Activated CD4-positive, CD25-positive, alpha-beta regulatory T cell treated with anti-CD3 and anti-CD28 coated beads, Interleukin-2, amount 50 U/mL, for 16 hours (primary cell): ENCODE measurements around the gene CRYAA.
"Not testable (repeated sequence)": the region's sequence is repeated elsewhere in the genome, so short reads cannot be mapped to it uniquely, and the experiment has no call there.

Experiments used
- DNase-seq: peaks from one replicate; pipeline ENCODE4 v3.0.0-alpha.2; 2020; ENCODE audit warnings: low read depth, low spot score

CRYAA gene, protein sequence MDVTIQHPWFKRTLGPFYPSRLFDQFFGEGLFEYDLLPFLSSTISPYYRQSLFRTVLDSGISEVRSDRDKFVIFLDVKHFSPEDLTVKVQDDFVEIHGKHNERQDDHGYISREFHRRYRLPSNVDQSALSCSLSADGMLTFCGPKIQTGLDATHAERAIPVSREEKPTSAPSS

DNA sequence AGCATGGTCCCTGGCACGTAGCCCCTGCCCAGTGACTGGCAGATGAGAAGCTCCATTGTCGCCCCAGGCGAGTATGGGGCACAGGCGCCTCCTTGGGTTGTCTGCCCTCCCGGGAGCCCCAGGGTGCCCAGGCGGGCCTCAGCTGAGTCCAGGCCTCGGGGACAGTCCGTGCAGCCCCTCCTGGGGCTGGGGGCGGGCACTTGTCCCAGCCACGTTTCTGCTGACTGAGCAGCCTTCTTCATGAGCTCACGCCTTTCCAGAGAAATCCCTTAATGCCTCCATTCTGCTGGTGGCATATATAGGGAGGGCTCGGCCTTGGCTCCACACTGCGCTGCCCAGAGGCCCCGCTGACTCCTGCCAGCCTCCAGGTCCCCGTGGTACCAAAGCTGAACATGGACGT, at the start of gene CRYAA:
Gene CRYAA (plus strand): TSS at position 301 of the 400 bp plus-strand sequence. CDS start 92 bp downstream, at position 393.
- DNase-seq = not testable (repeated sequence)

DNA sequence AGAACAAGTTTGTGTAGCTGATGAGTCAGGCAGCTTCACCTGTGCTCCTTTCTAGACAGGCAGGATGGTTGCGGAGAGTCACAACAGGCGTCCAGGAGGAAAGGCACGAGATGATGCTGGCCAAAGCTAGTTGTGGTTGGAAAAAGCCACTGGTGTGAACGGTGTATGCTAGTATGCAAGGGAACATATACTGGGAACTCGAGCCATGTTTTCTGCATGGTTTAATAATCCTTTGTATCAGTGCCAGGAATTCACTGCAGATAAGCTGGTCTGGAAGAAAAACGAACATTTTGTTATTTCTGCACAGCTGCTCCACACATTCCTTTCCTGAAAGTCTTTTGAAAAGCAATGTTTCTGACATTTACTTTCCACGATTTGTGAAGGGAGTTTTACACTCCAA, 38.7 kb upstream of the CRYAA start:
- DNase-seq = not testable (repeated sequence)

DNA sequence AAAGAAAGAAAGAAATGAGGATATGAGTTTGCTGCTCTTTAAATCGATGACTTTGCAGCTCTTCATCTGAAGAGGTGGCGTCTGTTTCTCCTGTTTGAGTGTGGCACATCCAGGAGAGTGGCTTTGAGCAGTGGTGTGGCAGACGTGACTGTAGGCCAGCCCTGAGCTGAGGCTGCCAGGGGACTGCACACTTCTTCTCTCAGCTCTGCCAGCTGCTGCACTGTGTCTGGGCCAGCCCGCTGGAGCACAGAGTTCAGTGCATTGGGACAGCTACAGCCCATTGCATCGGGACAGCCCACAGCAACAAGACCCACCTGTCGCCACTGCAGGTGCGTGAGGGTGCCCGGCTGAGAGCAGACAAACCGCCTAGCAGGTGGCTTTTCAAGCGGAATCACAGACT, 34.3 kb upstream of the CRYAA start:
- not testable (repeated sequence) for DNase-seq

DNA sequence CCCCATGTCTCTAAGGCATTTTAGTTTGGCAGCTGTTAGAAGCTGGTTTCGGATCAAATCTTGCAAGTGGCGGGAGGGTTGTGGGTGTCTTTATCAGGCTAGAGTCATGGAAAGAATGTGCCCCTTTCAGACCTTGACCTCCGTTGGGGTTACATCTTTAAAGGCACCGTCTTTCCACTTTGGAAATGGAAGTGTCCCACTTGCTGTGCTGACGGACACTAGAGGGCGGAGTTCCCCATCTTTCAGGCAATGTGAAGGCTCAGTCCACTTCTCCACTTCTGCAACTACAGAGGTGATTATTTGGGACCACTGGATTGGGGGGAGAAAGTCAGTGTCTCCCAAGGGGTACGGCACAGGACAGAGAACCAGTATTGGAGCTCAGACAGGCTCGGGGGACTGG, 29.9 kb upstream of the CRYAA start:
- DNase-seq = not testable (repeated sequence)

DNA sequence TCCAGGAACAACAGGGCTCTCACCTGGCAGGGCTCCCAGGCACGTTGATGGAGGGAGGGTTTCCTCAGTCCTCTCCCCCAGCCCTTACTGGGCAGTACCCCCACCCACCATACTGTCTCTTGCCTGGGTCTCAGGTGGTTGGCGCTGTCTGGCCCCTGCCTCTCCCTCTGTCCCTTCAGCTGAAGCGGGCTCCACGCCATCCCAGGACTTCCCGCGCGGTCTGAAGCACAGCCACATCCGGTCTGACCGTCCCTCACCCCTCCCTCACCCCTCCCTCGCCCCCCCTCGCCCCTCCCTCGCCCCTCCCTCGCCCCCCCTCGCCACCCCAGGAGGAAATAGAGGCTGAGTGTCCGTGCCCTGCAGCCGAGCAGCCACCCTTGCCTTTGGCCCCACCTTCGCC, 27.4 kb upstream of the CRYAA start:
- not testable (repeated sequence) for DNase-seq

DNA sequence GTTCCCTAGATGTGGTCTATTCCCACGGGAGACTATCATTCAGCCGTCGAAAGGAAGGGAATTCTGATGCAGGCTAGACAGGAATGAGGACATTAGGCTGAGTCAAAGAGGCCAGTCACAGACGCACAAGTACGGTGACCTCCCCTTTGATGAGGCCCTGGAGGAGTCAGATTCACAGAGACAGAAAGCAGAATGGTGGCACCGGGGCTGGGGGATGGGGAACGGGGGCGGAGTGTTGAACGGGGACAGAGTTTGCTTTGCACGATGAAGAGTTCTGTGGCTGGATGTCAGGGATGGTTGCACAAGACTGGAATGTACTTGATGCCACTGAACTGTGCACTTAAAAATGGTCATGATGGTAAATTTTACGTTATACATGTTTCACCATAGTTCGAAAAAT, 22.2 kb upstream of the CRYAA start:
- not testable (repeated sequence) for DNase-seq

DNA sequence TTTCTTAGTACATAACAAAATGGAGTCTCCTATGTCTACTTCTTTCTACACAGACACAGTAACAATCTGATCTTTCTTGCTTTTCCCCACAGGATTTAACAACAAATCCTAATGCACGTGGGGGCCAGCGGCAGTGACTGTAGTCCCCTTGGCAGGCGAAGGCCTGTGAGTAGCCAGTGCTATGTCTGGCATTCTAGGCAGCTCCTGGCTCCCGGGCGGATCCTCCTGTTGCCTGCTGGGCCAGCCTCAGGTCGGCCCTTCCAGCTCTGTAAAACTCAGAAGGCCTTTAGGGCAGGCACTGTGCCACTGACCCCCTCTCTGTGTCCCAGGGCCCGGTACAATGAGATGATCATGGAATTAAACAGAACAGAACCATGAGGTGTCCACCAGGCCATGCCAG, 20.8 kb upstream of the CRYAA start:
- not testable (repeated sequence) for DNase-seq

DNA sequence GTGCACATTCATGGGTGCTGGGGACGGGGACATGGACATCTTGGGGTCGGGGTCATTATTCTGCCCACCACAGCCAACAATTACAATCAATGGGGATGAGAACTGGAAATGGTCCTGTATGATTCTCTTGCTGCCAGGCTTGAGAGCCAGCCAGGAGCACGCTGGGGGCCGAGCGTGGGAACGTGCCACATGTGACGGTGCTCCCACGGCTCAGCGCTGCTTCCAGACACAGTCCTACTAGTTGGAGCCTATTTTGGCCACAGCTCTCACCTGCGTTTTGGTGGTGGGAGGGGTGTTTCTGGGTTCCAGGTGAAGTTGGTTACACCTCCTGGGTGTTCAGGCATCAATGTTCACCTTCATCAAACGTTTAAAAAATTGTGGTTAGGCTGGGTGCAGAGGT, 19.5 kb upstream of the CRYAA start:
- not testable (repeated sequence) for DNase-seq

DNA sequence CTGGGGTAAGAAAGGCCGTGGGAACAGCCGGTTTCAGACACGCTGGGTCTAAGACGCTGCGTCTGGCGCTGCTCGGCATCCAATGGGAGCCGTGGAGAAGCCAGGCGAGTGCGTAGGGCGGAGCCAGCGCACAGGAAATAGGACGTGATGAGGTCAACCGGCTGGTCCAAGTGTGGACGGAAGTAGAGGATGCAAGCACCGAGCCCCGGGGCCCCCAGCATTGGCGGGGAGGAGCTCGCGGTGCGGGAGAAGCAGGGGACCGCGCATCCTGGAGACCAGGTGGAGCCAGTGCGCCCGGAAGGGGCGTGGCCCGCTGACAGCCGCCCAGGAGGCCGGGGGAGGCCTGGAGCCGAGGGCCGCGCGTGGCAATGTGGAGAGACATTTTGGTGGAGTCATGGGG, 15.2 kb upstream of the CRYAA start:
- not testable (repeated sequence) for DNase-seq

DNA sequence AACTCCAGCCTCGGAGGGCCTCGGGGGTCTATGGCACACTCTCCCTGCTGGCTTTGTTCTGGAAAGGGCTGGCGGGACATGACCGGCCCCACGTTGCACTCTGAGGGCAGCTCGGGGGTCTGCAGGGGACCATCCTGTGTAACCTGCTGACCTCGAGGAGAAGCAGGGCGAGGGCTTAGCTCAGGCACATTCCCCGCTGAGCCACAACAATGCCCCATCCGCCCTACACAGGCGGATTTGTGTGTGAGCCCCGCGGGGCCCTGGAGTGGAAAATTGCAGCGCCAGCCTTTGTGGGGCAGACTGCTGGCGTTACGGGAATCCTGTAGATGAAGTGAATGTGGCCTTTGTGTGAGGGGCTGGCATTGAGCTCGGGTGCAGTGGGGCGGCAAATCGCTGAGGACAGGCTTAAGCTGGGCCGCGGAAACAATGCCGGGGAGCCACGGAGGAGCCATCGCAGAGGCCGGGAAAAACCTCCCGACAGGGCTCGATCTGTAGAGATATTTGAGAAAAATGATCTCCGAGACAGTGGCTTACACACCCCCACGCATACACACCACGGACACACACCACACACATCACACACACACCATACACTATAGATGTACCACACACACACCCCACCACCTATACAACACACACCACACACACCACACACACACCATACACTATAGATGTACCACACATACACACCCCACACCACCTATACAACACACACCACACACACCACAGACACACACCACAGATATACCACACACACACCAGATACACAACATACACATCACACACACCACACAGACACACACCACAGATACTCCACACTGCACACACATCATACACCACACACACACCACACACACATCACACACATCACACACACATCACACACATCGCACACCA, 9.3 kb upstream of the CRYAA start:
- not testable (repeated sequence) for DNase-seq

DNA sequence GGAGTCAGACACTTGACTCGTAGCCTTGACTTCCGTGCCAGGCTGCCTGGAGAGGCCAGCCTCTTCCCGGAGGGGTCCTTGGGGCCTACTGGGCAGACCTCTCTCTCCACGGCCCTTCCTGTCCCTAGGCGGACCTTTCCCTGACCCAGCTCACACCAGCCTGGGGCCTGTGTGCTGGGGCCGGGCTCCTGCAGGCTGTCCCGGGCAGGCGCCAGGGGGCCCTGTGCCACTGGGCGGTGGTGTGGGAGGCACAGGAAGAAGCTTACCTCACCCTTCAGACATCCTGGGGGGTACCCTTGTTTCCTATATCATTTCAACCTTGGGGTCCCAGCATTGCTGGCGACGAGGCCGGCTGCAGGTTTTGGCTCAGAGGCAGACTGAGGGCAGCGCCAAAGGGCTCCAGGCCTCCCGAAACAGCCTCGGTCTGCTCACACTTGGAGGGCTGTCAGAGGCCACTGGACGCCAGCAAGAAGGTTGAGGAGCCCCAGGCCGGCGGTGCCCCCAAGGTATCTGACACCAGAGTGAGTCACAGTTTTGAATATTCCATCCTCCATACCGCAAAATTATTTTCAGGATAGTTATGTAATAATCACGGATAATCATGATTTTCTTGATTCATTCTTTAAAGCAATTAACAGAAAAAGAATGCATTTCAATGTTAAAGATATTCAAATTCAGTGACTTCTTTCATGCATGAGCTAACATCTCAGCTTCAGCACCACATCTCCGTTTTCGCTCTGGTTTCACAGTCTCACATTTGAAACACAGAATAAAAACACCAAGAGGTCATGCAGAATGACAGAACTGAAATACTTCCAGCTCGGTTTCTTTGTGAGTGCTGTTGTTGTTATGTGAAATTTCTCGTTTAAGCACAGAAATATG, 6.7 kb upstream of the CRYAA start:
- not testable (repeated sequence) for DNase-seq

DNA sequence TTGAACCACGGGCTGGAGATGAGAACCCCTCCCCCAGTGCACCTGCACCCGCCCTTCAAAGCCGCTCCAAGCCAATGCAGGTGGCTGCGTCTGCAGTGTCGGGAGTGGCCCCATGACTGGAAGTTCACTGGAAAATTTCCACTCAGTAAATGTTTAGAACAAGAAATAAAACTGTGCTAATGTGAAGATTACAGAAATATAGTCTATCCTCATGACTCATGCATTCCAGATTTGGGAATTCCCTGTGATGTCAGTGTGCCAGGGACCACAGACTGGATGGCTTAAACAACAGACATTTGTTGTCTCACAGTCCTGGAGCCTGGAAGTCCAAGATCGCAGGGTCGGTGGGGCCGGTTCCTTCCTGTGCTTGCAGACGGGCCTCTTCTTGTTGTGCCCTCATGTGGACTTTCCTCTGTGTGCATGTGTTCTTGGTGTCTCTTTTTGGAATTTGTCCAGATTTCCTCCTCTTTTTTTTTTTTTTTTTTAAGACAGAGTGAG, 6.1 kb upstream of the CRYAA start:
- DNase-seq = not testable (repeated sequence)

DNA sequence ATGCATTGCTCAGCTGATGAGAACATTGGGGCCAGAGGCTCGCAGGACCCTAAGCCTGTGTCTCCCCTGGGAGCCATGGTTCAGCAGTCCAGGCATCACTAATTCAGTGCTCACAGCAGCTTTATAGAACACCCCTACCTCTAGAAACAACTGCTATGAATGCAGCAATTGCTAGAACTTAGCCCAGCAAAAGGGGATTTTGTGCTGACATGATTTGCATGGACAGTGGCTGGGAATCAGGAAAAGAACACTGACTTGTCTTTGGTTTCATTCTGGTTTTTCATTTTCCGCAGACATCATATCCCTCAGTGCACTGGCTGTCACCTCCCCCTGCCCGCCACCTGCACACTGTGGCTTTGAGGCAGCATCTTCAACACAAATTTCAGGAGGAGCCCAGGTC, 4.0 kb upstream of the CRYAA start:
- DNase-seq = not testable (repeated sequence)

DNA sequence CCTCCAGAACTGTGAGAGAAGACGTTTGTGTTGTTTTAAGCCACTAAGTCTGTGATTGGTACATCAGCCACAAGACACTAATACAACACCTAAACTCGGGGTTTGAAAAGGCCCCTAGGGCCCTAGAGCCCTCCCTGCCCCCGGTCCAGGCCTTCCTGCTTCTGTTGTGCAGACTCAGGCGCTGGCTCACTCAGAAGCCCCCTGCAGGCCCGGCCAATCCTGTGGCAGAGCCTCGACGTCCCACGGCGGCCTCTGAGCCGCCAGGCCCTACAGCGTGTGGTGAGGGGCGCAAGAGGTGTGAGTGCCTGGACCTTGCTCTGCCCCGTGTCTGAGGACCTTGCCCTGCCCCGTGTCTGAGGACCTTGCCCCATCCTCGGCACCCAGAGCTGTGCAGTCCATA, 3.1 kb upstream of the CRYAA start:
- not testable (repeated sequence) for DNase-seq

DNA sequence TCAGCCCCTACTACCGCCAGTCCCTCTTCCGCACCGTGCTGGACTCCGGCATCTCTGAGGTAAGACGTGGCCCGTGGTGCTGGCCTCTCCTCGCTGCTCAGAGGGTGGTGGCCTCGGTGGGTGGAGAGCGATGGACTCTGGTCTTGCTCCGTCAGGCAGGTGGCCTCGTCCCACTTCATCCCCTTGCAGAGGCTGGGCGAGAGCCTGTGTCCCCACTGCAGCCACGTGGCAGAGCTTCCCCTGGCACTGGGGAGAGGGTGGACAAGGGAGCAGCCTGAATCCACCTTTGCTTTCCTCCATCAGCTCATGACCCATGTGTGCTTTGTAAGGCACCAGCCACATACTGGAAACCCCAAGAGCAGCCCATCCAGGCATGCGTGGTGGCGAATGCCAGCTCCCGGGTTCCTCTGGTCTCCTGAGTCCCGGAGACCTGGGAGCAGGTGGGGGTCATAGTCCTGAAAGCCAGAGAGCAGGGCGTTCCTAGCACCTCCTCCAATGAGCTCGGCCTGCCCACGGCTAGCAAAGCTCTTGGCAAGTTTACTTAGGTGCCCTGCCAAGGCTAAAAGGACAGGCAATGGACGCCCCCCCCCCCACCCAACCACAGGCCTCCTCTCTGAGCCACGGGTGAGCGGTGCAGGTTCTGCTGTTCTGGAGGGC, 550 bp downstream of the CRYAA start:
- DNase-seq = not testable (repeated sequence)

DNA sequence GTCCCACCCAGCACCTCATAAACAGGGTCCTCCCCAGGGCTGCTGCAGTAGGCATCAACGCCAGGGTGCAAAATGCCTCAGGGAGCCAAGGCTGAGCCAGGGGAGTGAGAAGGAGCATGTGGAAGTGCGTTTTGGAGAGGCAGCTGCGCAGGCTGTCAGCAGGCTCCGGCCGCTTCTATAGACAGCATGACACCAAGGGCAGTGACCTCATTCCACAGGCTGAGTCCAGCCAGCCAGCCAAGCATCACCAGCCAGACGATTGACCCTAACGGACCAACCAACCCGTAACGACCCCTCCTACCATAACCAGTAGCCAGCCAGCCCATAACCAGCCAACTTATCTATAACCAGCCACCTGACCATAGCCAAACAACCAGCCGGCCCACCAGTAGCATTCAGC, 1.1 kb downstream of the CRYAA start:
- not testable (repeated sequence) for DNase-seq

DNA sequence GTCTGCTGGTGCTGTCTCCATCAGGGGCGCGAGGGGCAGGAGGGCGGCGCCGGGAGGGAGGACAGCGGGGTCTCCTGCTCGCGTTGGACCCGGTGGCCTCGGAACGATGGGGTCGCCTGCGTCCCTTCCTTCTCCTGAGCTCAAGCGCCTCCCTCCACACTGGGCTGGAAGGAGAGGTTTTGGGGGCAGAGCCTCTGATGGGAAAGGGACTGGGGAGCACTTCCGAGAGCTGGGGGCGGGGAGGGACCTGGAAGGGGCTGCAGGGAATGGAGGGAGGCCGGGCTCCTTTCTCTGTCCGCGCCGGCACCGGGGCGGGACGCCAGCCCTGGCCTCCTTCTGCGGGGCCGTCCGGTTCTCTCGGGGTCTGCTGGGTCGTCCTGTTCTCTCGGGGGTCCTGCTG, 4.0 kb downstream of the CRYAA start:
- not testable (repeated sequence) for DNase-seq

DNA sequence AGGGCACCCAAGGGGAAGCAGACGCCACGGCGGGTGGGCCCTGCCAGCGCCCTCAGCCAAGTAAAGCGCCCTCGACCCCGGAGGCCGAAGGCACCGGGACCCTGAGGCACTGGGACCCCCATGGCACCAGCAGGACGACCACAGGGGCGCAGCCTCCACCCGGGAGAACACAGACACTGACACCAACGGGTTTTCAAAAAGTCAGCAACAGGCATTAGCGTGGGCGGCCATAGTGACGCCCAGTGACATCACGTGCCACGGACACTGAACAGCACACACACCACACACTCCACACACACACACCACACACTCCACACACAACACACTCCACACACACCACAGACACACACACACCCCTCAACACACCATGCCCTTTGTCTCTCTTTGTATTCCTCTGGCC, 4.6 kb downstream of the CRYAA start:
- not testable (repeated sequence) for DNase-seq

DNA sequence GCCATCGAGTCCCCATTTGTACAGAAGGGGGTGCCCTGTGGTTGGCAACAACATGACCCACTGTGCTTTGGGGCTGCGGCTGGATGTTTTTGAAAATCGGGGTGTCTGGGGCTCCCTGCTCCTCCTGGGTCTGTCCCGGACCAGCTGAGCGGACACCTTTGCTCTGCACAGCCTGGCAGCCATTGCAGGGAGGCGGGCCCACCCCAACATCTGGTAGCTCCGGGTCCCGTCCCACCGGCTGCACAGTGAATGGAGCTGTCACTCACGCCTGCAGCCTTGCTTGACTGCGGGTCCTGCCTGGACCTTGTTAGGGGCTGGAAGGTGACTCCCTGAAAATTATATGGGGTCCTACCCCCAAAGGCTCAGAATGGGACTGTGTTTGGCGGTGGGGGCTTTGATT, 5.1 kb downstream of the CRYAA start:
- DNase-seq = not testable (repeated sequence)

DNA sequence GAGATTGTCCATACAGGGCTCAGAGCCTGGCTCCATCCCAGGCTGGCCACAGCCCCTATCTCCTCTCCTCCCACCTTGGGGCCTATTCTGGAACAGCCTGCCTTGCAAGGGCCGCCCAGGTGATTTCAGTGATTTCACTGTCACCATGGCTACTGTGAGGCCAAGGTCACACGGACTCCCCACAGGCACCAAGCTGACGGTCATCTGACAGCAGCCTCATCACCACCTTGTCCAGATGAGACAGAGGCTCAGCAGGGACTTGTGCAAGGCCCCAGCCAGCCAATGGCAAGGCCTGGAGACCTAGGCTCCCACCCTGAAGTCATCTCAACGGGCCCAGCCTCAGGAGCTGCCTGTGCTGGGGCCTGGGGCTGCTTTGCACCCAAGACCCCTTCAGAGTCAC, 6.2 kb downstream of the CRYAA start:
- not testable (repeated sequence) for DNase-seq

DNA sequence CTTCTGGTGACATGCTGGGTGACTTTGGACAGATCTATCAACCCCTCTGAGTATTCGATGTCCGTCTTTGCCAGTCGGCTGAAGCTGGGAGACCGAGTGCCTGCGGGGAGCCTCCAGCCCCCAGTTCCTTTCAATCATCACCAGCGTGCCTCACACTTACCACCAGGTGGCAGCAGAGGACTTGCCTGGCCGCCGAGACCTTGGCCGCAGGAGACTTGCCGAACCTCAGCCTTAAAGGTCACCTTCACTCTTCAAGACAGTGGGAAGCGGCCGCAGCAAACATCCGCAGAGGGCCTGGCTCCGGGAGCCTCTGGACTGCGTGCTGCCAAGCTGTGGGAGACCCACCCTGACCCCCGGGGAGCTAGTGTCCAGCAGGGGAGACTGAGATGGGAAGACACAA, 7.8 kb downstream of the CRYAA start:
- DNase-seq = not testable (repeated sequence)
